Epithelial cell of esophagus (primary cell): ENCODE results near the gene LPP.
A peak's percentile ranks its signal among the peaks of the same experiment; 100 is the strongest.

ENCODE experiments used
- DNase-seq: peaks from one replicate; pipeline ENCODE4 v3.0.0; 2010; ENCODE audit warnings: low read depth
- H3K4me3 ChIP-seq: 2 replicates; pipeline ENCODE4 v1.5.1; 2011; ENCODE audit warnings: mild to moderate bottlenecking, low read length, control low read depth
- CTCF ChIP-seq: IDR thresholded peaks from 2 replicates; pipeline ENCODE4 v1.5.1; 2011; ENCODE audit warnings: low read depth, mild to moderate bottlenecking, low read length, control low read depth, inconsistent platforms; ENCODE audit not compliant: insufficient read depth; ENCODE audit errors: missing control alignments

Gene LPP

GRCh38 chr3:188844096-188844495 lies 690.1 kb downstream of the LPP start:
- TF ChIP-seq CTCF: no peak
- H3K4me3 ChIP-seq: no peak overlapping the region
- no peak for DNase-seq

DNA sequence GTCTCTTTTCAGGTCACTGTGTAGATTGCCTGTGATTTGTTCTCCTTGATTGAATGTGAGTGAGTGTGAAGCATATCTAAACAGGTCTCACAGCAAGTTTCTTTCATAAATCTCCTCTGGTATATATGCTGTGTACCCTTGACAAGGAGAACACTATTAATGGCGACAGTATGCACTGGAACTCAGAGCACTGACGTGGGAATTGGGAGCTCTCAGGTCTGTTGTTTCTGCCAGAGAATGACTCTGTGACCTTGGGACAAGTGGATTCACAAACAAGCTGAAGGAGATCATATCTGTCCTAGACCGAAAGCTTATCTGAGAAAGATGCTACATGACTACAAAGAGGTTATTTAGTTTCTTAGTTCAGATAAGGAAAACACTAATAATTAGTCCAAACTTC lies 691.6 kb downstream of the LPP start:
- no peak for DNase-seq
- no peak for TF ChIP-seq CTCF
- no peak overlapping the region for H3K4me3 ChIP-seq

GRCh38 chr3:188848947-188849346 lies 695.0 kb downstream of the LPP start:
- no peak for TF ChIP-seq CTCF
- DNase-seq: no peak
- H3K4me3 ChIP-seq: no peak overlapping the region

GRCh38 chr3:188853856-188854771 lies 700.2 kb downstream of the LPP start:
- peak; percentile 11 for TF ChIP-seq CTCF
- peak; percentile 90 for DNase-seq

DNA sequence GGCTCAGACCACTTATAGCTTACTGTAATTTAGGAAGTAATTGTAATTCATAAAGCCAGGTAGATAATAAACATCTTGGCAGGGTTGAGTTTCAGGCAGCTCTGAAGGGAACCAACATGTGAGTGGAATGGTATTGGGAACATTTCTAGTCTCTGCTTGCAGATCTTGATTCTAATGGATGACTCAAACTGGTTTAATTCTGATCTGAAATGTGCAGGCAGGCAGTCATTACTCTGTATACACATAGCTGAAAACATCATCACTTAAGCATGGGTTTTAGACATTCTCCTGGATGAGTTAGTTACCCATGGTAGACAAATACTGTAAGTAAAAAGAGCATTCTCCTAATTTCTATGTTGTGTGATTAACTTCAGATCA lies 700.8 kb downstream of the LPP start:
- no peak for TF ChIP-seq CTCF
- peak; percentile 92 for DNase-seq
- H3K4me3 ChIP-seq: no peak overlapping the region

More at GRCh38 chr3:188853856-188854771, 700.2 kb downstream of the LPP start:
- no peak overlapping the region for H3K4me3 ChIP-seq

GRCh38 chr3:188855675-188856074 lies 701.7 kb downstream of the LPP start:
- no peak overlapping the region for H3K4me3 ChIP-seq
- no peak for DNase-seq
- no peak for TF ChIP-seq CTCF

GRCh38 chr3:188860147-188860546 lies 706.2 kb downstream of the LPP start:
- no peak overlapping the region for H3K4me3 ChIP-seq
- DNase-seq: peak; percentile 75
- no peak for TF ChIP-seq CTCF
